ENCODE data around the gene WEE1.

Gene WEE1

DNA sequence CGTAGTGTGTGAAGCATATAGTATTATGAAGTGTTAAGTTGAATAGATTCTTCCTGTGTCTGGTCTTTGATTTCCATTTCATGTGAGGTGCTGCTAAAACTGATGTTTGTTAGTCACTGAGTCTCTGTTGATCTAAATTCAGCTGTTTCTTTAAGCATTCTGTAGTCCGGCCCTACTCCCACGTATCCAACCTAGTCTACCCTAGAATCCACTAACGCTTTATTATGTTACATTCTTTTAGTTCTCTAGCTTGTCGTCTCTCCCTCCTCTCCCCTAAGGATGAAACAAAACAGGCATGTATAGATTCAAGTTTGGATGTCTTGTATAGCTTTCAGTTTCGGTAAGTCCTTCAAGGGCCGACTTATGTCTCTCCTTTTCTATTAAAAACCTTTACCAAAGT lies 4.1 kb downstream of the WEE1 start:
- Histone ChIP-seq H3K36me3 (ENCODE audit: insufficient read depth, low read length) (peaks cover 75% of the 10 kb centered on the region), H3K4me3 (peak overlapping the region; percentile 13; the same call in 1 of the 2 replicates), H3K27ac (peak overlapping the region; percentile 42; the same call in 1 of the 2 replicates), H3K9me3 (ENCODE audit: low read depth, low read length) (no peaks in the 10 kb centered on the region), H3K9ac (ENCODE audit: insufficient read length) (peak overlapping the region; percentile 30)
- no peak for DNase-seq (ENCODE audit: low read depth, low spot score)
- no peak for TF ChIP-seq FOXP2 (optimal IDR thresholded peaks at IDR 0.05; ENCODE audit: control extremely low read depth, extremely low read length, insufficient read depth)
- TF ChIP-seq POLR2AphosphoS5 (IDR thresholded peaks at IDR 0.05; ENCODE audit: borderline replicate concordance, low read depth, low read length) = no peak
- no peak for TF ChIP-seq EZH2 (IDR thresholded peaks at IDR 0.05)

GRCh38 chr11:9580894-9581293 lies 7.4 kb downstream of the WEE1 start:
- Histone ChIP-seq H3K36me3 (ENCODE audit: insufficient read depth, low read length) (peaks cover 96% of the 10 kb centered on the region), H3K27ac (no peak overlapping the region), H3K4me3 (no peak overlapping the region), H3K9me3 (ENCODE audit: low read depth, low read length) (no peaks in the 10 kb centered on the region), H3K9ac (ENCODE audit: insufficient read length) (no peak overlapping the region)
- TF ChIP-seq FOXP2 (optimal IDR thresholded peaks at IDR 0.05; ENCODE audit: control extremely low read depth, extremely low read length, insufficient read depth) (no peak), POLR2AphosphoS5 (IDR thresholded peaks at IDR 0.05; ENCODE audit: borderline replicate concordance, low read depth, low read length) (no peak), EZH2 (IDR thresholded peaks at IDR 0.05) (no peak)
- DNase-seq (ENCODE audit: low read depth, low spot score) = no peak

DNA sequence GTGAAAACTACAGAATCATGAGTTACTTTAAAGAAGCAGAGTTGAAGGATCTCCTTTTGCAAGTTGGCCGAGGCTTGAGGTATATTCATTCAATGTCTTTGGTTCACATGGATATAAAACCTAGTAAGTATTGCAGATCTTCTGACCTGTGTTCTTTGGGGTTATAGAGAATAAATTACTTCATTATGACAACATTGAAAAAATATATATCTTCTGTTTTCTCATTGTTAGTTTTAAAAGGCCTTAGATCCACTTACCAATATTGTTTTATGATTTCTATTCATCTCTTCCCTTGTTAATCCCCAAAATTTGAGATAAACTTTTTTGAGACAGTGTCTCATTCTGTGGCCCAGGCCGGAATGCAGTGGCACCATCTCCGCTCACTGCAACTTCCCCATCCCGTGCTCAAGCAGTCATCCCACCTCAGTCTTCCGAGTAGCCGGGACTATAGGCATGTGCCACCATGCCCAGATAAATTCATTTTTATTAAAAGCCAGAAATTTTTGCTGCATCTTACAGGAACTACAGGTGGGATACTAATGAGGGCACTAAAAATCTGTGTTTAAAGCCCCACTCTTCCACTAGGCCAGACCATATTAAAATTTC lies 8.2 kb downstream of the WEE1 start:
- peaks cover 96% of the 10 kb centered on the region for H3K36me3 ChIP-seq (ENCODE audit: insufficient read depth, low read length)
- H3K9ac ChIP-seq (ENCODE audit: insufficient read length) = no peak overlapping the region
- no peak for DNase-seq (ENCODE audit: low read depth, low spot score)
- H3K9me3 ChIP-seq (ENCODE audit: low read depth, low read length) = no peaks in the 10 kb centered on the region
- H3K27ac ChIP-seq = no peak overlapping the region
- no peak overlapping the region for H3K4me3 ChIP-seq
- TF ChIP-seq EZH2 (IDR thresholded peaks at IDR 0.05) (no peak), POLR2AphosphoS5 (IDR thresholded peaks at IDR 0.05; ENCODE audit: borderline replicate concordance, low read depth, low read length) (no peak), FOXP2 (optimal IDR thresholded peaks at IDR 0.05; ENCODE audit: control extremely low read depth, extremely low read length, insufficient read depth) (no peak)

- Histone ChIP-seq H3K4me3 (no peak overlapping the region), H3K27ac (no peak overlapping the region), H3K9ac (ENCODE audit: insufficient read length) (no peak overlapping the region), H3K9me3 (ENCODE audit: low read depth, low read length) (no peaks in the 10 kb centered on the region), H3K36me3 (ENCODE audit: insufficient read depth, low read length) (peaks cover 48% of the 10 kb centered on the region)
- no peak for DNase-seq (ENCODE audit: low read depth, low spot score)
- TF ChIP-seq EZH2 (IDR thresholded peaks at IDR 0.05) (no peak), FOXP2 (optimal IDR thresholded peaks at IDR 0.05; ENCODE audit: control extremely low read depth, extremely low read length, insufficient read depth) (no peak), POLR2AphosphoS5 (IDR thresholded peaks at IDR 0.05; ENCODE audit: borderline replicate concordance, low read depth, low read length) (no peak)
Measured at GRCh38 chr11:9590717-9591116, 17.2 kb downstream of the WEE1 start.

DNA sequence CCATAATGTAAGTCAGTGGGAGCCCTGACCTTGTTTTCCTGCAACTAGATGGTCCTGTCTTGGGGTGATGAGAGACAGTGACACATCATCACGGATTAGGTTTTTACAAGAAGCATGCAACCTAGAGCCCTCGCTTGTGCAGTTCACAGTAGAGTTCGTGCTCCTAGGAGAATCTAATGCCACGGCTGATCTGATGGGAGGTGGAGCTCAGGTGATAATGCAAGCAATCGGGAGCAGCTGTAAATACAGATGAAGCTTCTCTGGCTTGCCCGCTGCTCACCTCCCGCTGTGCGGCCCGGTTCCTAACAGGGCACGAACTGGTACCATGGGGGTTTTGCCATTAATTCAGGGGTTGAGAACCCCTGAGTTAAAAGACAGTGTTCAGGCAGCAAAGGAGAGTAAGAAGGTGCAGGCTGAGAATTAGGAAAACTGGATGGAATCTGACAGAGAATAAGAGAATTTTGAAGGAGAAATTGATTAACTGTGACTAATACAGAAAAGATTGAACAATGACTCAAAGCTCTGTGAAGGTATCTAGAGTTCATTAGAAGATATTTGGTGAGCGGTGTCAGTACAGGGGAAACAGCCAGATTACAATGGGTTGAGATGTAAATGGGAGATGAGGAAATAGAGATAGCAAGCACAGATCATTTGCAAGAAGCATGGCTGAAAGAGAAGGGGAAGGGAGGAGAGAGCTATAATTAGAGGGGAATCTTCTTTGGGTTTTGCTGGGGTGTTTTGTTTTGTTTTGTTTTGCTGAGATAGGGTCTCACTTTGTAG lies 21.0 kb downstream of the WEE1 start:
- no peak overlapping the region for H3K9ac ChIP-seq (ENCODE audit: insufficient read length)
- no peak overlapping the region for H3K4me3 ChIP-seq
- no peak for TF ChIP-seq FOXP2 (optimal IDR thresholded peaks at IDR 0.05; ENCODE audit: control extremely low read depth, extremely low read length, insufficient read depth)
- TF ChIP-seq EZH2 (IDR thresholded peaks at IDR 0.05) = no peak
- TF ChIP-seq POLR2AphosphoS5 (IDR thresholded peaks at IDR 0.05; ENCODE audit: borderline replicate concordance, low read depth, low read length) = no peak
- no peak overlapping the region for H3K27ac ChIP-seq
- H3K9me3 ChIP-seq (ENCODE audit: low read depth, low read length) = no peaks in the 10 kb centered on the region
- peaks cover 12% of the 10 kb centered on the region for H3K36me3 ChIP-seq (ENCODE audit: insufficient read depth, low read length)
- DNase-seq (ENCODE audit: low read depth, low spot score) = no peak

DNA sequence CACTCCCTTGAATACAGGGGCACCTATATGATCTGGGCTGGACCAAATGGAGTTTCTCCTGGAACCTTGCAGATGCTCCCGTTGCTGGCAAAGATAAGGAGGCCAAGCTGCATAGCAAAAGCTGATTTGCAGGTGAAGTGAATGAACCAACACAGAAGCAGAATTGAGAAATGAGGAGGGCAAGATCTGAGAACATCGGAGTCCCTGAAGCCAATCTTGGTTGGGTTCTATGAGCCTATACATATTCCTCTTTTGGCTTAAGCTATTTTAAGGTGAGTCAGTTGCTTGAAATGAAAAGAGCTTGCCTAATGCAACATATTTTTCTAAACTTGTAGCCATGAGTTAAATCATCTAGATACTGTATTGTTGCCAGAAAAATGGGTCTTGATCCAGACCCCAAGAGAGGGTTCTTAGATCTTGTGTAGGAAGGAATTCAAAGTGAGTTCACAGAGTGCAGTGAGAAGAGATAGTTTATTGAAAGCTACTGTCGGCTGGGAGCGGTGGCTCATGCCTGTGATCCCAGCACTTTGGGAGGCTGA lies 23.5 kb downstream of the WEE1 start:
- H3K4me3 ChIP-seq = no peak overlapping the region
- no peak for DNase-seq (ENCODE audit: low read depth, low spot score)
- no peak for TF ChIP-seq FOXP2 (optimal IDR thresholded peaks at IDR 0.05; ENCODE audit: control extremely low read depth, extremely low read length, insufficient read depth)
- TF ChIP-seq POLR2AphosphoS5 (IDR thresholded peaks at IDR 0.05; ENCODE audit: borderline replicate concordance, low read depth, low read length) = no peak
- no peak for TF ChIP-seq EZH2 (IDR thresholded peaks at IDR 0.05)
- no peak overlapping the region for H3K27ac ChIP-seq
- H3K9ac ChIP-seq (ENCODE audit: insufficient read length) = no peak overlapping the region
- H3K36me3 ChIP-seq (ENCODE audit: insufficient read depth, low read length) = no peaks in the 10 kb centered on the region
- no peaks in the 10 kb centered on the region for H3K9me3 ChIP-seq (ENCODE audit: low read depth, low read length)

DNA sequence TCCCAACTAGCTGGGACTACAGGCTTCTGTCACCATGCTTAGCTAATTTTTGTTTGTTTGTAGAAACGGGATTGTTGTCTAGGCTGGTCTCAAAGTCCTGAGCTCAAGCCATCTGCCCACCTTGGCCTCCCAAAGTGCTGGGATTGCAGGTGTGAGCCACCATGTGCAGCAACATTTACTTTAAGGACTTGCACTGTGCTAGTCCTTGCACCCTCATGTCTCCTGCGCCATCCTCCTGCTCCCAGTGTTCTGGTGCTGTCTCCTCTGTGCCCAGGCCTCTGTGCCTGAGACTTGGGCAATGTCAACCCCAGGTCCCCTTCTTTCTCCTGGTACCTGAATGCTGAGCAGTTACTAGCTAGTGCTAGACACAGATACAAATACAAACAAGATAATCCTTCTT lies 26.7 kb downstream of the WEE1 start:
- H3K27ac ChIP-seq = no peak overlapping the region
- DNase-seq (ENCODE audit: low read depth, low spot score) = no peak
- TF ChIP-seq FOXP2 (optimal IDR thresholded peaks at IDR 0.05; ENCODE audit: control extremely low read depth, extremely low read length, insufficient read depth) (no peak), POLR2AphosphoS5 (IDR thresholded peaks at IDR 0.05; ENCODE audit: borderline replicate concordance, low read depth, low read length) (no peak), EZH2 (IDR thresholded peaks at IDR 0.05) (no peak)
- H3K9me3 ChIP-seq (ENCODE audit: low read depth, low read length) = no peaks in the 10 kb centered on the region
- no peak overlapping the region for H3K4me3 ChIP-seq
- no peaks in the 10 kb centered on the region for H3K36me3 ChIP-seq (ENCODE audit: insufficient read depth, low read length)
- H3K9ac ChIP-seq (ENCODE audit: insufficient read length) = no peak overlapping the region

DNA sequence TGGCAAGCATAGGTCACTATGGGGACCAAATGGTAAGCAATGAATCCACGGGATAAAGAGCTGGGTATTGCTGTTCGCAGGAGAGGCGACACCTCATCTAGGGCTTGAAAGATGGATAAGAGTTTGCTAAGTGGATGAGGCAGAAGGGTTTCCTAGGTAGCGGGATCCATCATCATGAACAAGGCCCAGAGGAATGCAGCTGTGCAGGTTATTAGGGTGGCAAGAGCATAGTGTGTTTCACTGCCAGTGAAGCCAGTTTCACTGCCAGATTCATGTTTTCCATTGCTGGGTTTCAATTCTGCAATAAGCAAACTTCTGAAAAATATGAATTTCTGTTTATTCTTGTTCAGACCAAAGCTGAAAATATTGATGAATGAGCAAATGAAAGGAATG lies 27.2 kb downstream of the WEE1 start:
- H3K9me3 ChIP-seq (ENCODE audit: low read depth, low read length) = no peaks in the 10 kb centered on the region
- no peak overlapping the region for H3K9ac ChIP-seq (ENCODE audit: insufficient read length)
- no peak overlapping the region for H3K27ac ChIP-seq
- no peak for DNase-seq (ENCODE audit: low read depth, low spot score)
- no peaks in the 10 kb centered on the region for H3K36me3 ChIP-seq (ENCODE audit: insufficient read depth, low read length)
- no peak overlapping the region for H3K4me3 ChIP-seq
- TF ChIP-seq FOXP2 (optimal IDR thresholded peaks at IDR 0.05; ENCODE audit: control extremely low read depth, extremely low read length, insufficient read depth) (no peak), EZH2 (IDR thresholded peaks at IDR 0.05) (no peak)

Measured in SK-N-MC (cell line).